ENCODE data around the gene NAV2.

NAV2 gene

GRCh38 chr11:19989191-19989590 lies 276.6 kb downstream of the NAV2 start:
- in situ Hi-C loops (cut with MboI; ENCODE audit: low sequenced_read_pairs, unreplicated experiment), result no loop called here
- DNase-seq (ENCODE audit: low spot score), result no peak
- TF ChIP-seq CTCF (IDR thresholded peaks at IDR 0.05; ENCODE audit: borderline replicate concordance, control extremely low read depth, extremely low read depth, insufficient read depth, missing control alignments), result no peak

- in situ Hi-C loops (cut with MboI; ENCODE audit: low sequenced_read_pairs, unreplicated experiment), result no loop called here
- DNase-seq (ENCODE audit: low spot score), result no peak
- TF ChIP-seq CTCF (IDR thresholded peaks at IDR 0.05; ENCODE audit: borderline replicate concordance, control extremely low read depth, extremely low read depth, insufficient read depth, missing control alignments), result no peak
Observed at GRCh38 chr11:19992162-19992561, 279.5 kb downstream of the NAV2 start.

GRCh38 chr11:19992998-19993397 lies 280.4 kb downstream of the NAV2 start:
- DNase-seq (ENCODE audit: low spot score), result no peak
- in situ Hi-C loops (cut with MboI; ENCODE audit: low sequenced_read_pairs, unreplicated experiment), result no loop called here
- TF ChIP-seq CTCF (IDR thresholded peaks at IDR 0.05; ENCODE audit: borderline replicate concordance, control extremely low read depth, extremely low read depth, insufficient read depth, missing control alignments), result no peak

- in situ Hi-C loops (cut with MboI; ENCODE audit: low sequenced_read_pairs, unreplicated experiment), result no loop called here
- TF ChIP-seq CTCF (IDR thresholded peaks at IDR 0.05; ENCODE audit: borderline replicate concordance, control extremely low read depth, extremely low read depth, insufficient read depth, missing control alignments), result no peak
- DNase-seq (ENCODE audit: low spot score), result no peak
Observed at GRCh38 chr11:19994672-19995071, 282.0 kb downstream of the NAV2 start.

GRCh38 chr11:19995145-19995544 lies 282.5 kb downstream of the NAV2 start:
- no peak for TF ChIP-seq CTCF (IDR thresholded peaks at IDR 0.05; ENCODE audit: borderline replicate concordance, control extremely low read depth, extremely low read depth, insufficient read depth, missing control alignments)
- in situ Hi-C loops (cut with MboI; ENCODE audit: low sequenced_read_pairs, unreplicated experiment), result no loop called here
- DNase-seq (ENCODE audit: low spot score), result no peak

- no peak for DNase-seq (ENCODE audit: low spot score)
- no peak for TF ChIP-seq CTCF (IDR thresholded peaks at IDR 0.05; ENCODE audit: borderline replicate concordance, control extremely low read depth, extremely low read depth, insufficient read depth, missing control alignments)
- in situ Hi-C loops (cut with MboI; ENCODE audit: low sequenced_read_pairs, unreplicated experiment), result no loop called here
Observed at GRCh38 chr11:19996571-19996970, 283.9 kb downstream of the NAV2 start.

GRCh38 chr11:20000022-20000350 lies 287.3 kb downstream of the NAV2 start:
- in situ Hi-C loops (cut with MboI; ENCODE audit: low sequenced_read_pairs, unreplicated experiment), result no loop called here
- no peak for DNase-seq (ENCODE audit: low spot score)
- TF ChIP-seq CTCF (IDR thresholded peaks at IDR 0.05; ENCODE audit: borderline replicate concordance, control extremely low read depth, extremely low read depth, insufficient read depth, missing control alignments), result no peak
